ENCODE data around the gene TRAF3.

The TRAF3 gene

GRCh38 chr14:102779574-102780315 lies 2.5 kb downstream of the TRAF3 start:
- DNase-seq: no peak

GRCh38 chr14:102781063-102781462 lies 3.8 kb downstream of the TRAF3 start:
- no peak for DNase-seq

GRCh38 chr14:102782974-102783373 lies 5.7 kb downstream of the TRAF3 start:
- DNase-seq: no peak

- no peak for DNase-seq
These were observed 7.8 kb downstream of the TRAF3 start for GRCh38 chr14:102784892-102785594.

- no peak for DNase-seq
These were observed 8.3 kb downstream of the TRAF3 start for GRCh38 chr14:102785595-102785963.

GRCh38 chr14:102786768-102787167 lies 9.5 kb downstream of the TRAF3 start:
- no peak for DNase-seq

GRCh38 chr14:102789349-102789748 lies 12.1 kb downstream of the TRAF3 start:
- no peak for DNase-seq

GRCh38 chr14:102793531-102794328 lies 16.5 kb downstream of the TRAF3 start:
- DNase-seq: no peak

GRCh38 chr14:102795060-102795925 lies 18.0 kb downstream of the TRAF3 start:
- peak; percentile 40 for DNase-seq

- DNase-seq: no peak
These were observed 19.5 kb downstream of the TRAF3 start for GRCh38 chr14:102796661-102797190.

GRCh38 chr14:102798926-102799325 lies 21.7 kb downstream of the TRAF3 start:
- DNase-seq: no peak

GRCh38 chr14:102799684-102800562 lies 22.7 kb downstream of the TRAF3 start:
- no peak for DNase-seq

GRCh38 chr14:102802834-102803523 lies 25.7 kb downstream of the TRAF3 start:
- no peak for DNase-seq

- no peak for DNase-seq
These were observed 27.6 kb downstream of the TRAF3 start for GRCh38 chr14:102804858-102805257.

GRCh38 chr14:102805371-102805891 lies 28.2 kb downstream of the TRAF3 start:
- no peak for DNase-seq

GRCh38 chr14:102805941-102806340 lies 28.7 kb downstream of the TRAF3 start:
- DNase-seq: no peak

- no peak for DNase-seq
These were observed 29.2 kb downstream of the TRAF3 start for GRCh38 chr14:102806447-102806846.

- DNase-seq: no peak
These were observed 29.8 kb downstream of the TRAF3 start for GRCh38 chr14:102807013-102807406.

GRCh38 chr14:102809870-102810269 lies 32.6 kb downstream of the TRAF3 start:
- no peak for DNase-seq

GRCh38 chr14:102810523-102810922 lies 33.3 kb downstream of the TRAF3 start:
- no peak for DNase-seq
